ENCODE data around the gene ARF3.

ARF3 gene

GRCh38 chr12:48940181-48940580 lies 17.1 kb downstream of the ARF3 start:
- Histone ChIP-seq H3K4me3 (ENCODE audit: low read length) (no peak overlapping the region), H2AFZ (ENCODE audit: low read depth, low read length) (no peak overlapping the region), H3K27me3 (ENCODE audit: low read depth, low read length) (no peaks in the 10 kb centered on the region), H3K27ac (ENCODE audit: low read length) (no peak overlapping the region), H3K9ac (ENCODE audit: low read length) (no peak overlapping the region), H3K36me3 (replicated peaks; ENCODE audit: low read depth, low read length) (peaks cover 17% of the 10 kb centered on the region), H3K4me1 (ENCODE audit: low read length) (no peaks in the 10 kb centered on the region), H3K79me2 (ENCODE audit: low read length) (peaks cover 16% of the 10 kb centered on the region), H3K9me3 (ENCODE audit: insufficient read depth, low read length) (no peaks in the 10 kb centered on the region), H3K4me2 (ENCODE audit: low read length) (no peak overlapping the region), H4K20me1 (ENCODE audit: insufficient read depth, low read length) (peaks cover 22% of the 10 kb centered on the region)
- TF ChIP-seq EZH2phosphoT487 (IDR thresholded peaks at IDR 0.05; ENCODE audit: low read depth): no peak
- TF ChIP-seq, protein P1, sequence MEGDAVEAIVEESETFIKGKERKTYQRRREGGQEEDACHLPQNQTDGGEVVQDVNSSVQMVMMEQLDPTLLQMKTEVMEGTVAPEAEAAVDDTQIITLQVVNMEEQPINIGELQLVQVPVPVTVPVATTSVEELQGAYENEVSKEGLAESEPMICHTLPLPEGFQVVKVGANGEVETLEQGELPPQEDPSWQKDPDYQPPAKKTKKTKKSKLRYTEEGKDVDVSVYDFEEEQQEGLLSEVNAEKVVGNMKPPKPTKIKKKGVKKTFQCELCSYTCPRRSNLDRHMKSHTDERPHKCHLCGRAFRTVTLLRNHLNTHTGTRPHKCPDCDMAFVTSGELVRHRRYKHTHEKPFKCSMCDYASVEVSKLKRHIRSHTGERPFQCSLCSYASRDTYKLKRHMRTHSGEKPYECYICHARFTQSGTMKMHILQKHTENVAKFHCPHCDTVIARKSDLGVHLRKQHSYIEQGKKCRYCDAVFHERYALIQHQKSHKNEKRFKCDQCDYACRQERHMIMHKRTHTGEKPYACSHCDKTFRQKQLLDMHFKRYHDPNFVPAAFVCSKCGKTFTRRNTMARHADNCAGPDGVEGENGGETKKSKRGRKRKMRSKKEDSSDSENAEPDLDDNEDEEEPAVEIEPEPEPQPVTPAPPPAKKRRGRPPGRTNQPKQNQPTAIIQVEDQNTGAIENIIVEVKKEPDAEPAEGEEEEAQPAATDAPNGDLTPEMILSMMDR (IDR thresholded peaks at IDR 0.05; ENCODE audit: low read depth, low read length): no peak

DNA sequence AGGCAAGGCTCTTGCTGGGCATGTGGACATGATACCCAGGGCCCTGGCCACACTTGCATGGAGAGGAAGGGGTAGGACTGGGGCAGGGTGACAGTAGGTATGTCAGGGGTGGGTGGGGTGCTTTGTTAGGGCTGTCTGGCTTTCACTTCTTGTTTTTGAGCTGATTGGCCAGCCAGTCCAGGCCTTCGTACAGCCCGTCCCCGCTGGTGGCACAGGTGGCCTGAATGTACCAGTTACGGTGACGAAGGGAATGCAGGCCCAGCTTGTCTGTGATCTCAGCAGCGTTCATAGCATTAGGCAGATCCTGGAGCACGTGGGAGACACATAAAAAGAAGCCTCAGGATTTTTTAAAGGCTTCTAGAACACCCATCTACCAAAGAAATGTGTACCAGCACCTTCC lies 18.5 kb downstream of the ARF3 start:
- no peak overlapping the region for H2AFZ ChIP-seq (ENCODE audit: low read depth, low read length)
- peaks cover 27% of the 10 kb centered on the region for H4K20me1 ChIP-seq (ENCODE audit: insufficient read depth, low read length)
- no peaks in the 10 kb centered on the region for H3K4me1 ChIP-seq (ENCODE audit: low read length)
- no peak overlapping the region for H3K4me3 ChIP-seq (ENCODE audit: low read length)
- TF ChIP-seq, protein P1 (IDR thresholded peaks at IDR 0.05; ENCODE audit: low read depth, low read length): no peak
- TF ChIP-seq EZH2phosphoT487 (IDR thresholded peaks at IDR 0.05; ENCODE audit: low read depth): no peak
- H3K9me3 ChIP-seq (ENCODE audit: insufficient read depth, low read length): no peaks in the 10 kb centered on the region
- no peak overlapping the region for H3K9ac ChIP-seq (ENCODE audit: low read length)
- H3K27ac ChIP-seq (ENCODE audit: low read length): no peak overlapping the region
- H3K4me2 ChIP-seq (ENCODE audit: low read length): no peak overlapping the region
- H3K27me3 ChIP-seq (ENCODE audit: low read depth, low read length): no peaks in the 10 kb centered on the region
- H3K79me2 ChIP-seq (ENCODE audit: low read length): peaks cover 8% of the 10 kb centered on the region
- peaks cover 20% of the 10 kb centered on the region for H3K36me3 ChIP-seq (replicated peaks; ENCODE audit: low read depth, low read length)

DNA sequence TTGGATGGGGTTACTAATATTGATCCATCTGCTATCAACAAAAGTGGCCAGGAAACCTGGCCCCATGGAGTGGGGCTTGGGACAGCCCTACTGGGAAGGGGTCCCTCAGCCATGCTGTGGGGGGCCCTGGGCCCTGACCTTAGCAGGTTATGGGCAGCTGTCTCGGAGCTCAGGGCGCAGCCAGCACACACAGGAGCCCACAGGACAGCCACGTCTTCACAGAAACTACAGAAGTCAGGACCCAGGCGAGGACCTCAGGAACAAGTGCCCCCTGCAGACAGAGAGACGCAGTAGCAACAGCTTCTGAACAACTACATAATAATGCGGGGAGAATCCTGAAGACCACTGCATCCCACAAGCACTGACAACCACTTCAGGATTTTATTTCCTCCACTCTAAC lies 20.1 kb downstream of the ARF3 start:
- no peaks in the 10 kb centered on the region for H3K4me1 ChIP-seq (ENCODE audit: low read length)
- H3K79me2 ChIP-seq (ENCODE audit: low read length): no peaks in the 10 kb centered on the region
- H4K20me1 ChIP-seq (ENCODE audit: insufficient read depth, low read length): peaks cover 20% of the 10 kb centered on the region
- no peak overlapping the region for H3K27ac ChIP-seq (ENCODE audit: low read length)
- H3K9me3 ChIP-seq (ENCODE audit: insufficient read depth, low read length): no peaks in the 10 kb centered on the region
- TF ChIP-seq, protein P1 (IDR thresholded peaks at IDR 0.05; ENCODE audit: low read depth, low read length): peak; percentile 34
- TF ChIP-seq EZH2phosphoT487 (IDR thresholded peaks at IDR 0.05; ENCODE audit: low read depth): no peak
- no peaks in the 10 kb centered on the region for H3K27me3 ChIP-seq (ENCODE audit: low read depth, low read length)
- H3K4me3 ChIP-seq (ENCODE audit: low read length): no peak overlapping the region
- no peak overlapping the region for H3K4me2 ChIP-seq (ENCODE audit: low read length)
- no peak overlapping the region for H2AFZ ChIP-seq (ENCODE audit: low read depth, low read length)
- peaks cover 28% of the 10 kb centered on the region for H3K36me3 ChIP-seq (replicated peaks; ENCODE audit: low read depth, low read length)
- no peak overlapping the region for H3K9ac ChIP-seq (ENCODE audit: low read length)

- Histone ChIP-seq H3K79me2 (ENCODE audit: low read length) (no peaks in the 10 kb centered on the region), H3K36me3 (replicated peaks; ENCODE audit: low read depth, low read length) (peaks cover 30% of the 10 kb centered on the region), H2AFZ (ENCODE audit: low read depth, low read length) (no peak overlapping the region), H3K9ac (ENCODE audit: low read length) (no peak overlapping the region), H3K27me3 (ENCODE audit: low read depth, low read length) (no peaks in the 10 kb centered on the region), H3K4me2 (ENCODE audit: low read length) (no peak overlapping the region), H3K9me3 (ENCODE audit: insufficient read depth, low read length) (no peaks in the 10 kb centered on the region), H3K4me1 (ENCODE audit: low read length) (no peaks in the 10 kb centered on the region), H4K20me1 (ENCODE audit: insufficient read depth, low read length) (peaks cover 16% of the 10 kb centered on the region), H3K4me3 (ENCODE audit: low read length) (no peak overlapping the region), H3K27ac (ENCODE audit: low read length) (no peak overlapping the region)
- TF ChIP-seq, protein P1 (IDR thresholded peaks at IDR 0.05; ENCODE audit: low read depth, low read length): peak; percentile 90
- TF ChIP-seq EZH2phosphoT487 (IDR thresholded peaks at IDR 0.05; ENCODE audit: low read depth): no peak
Measured at GRCh38 chr12:48936379-48936979, 20.8 kb downstream of the ARF3 start.

Measured in OCI-LY3 (cell line).